K562 (cell line): Measurements from ENCODE around the gene HSPA1L. TPM values are rescaled to one million over a fixed set of nuclear protein-coding genes. Genes with fewer than 3 reads are reported as not detected.
A peak's percentile ranks its signal among the peaks of the same experiment; 100 is the strongest.

Source experiments
- CAMTA2 ChIP-seq: fragments of 250-450 bp; sonication (Bioruptor Pico); conservative IDR thresholded peaks from 2 replicates; pipeline ENCODE4 v1.5.1; 2022
- MAFK ChIP-seq: IDR thresholded peaks from 2 replicates; pipeline ENCODE4 v1.6.1; 2011; ENCODE audit warnings: low read length, improper control_type of control experiment
- SMARCA5 ChIP-seq: fragments of 450-650 bp; IDR thresholded peaks from 2 replicates; pipeline ENCODE4 v1.6.1; 2016
- TBL1XR1 ChIP-seq, 2 experiments: IDR thresholded peaks; 2 replicates each; pipeline ENCODE4 v1.6.1; 2012; ENCODE audit warnings: improper control_type of control experiment in 2 of 2, low read length in 2 of 2, mild to moderate bottlenecking in 1 of 2
- TGIF2 ChIP-seq: sonication (generic); formaldehyde crosslinking; IDR thresholded peaks from 2 replicates; pipeline ENCODE4 v1.8.1; 2022; ENCODE audit warnings: mild to moderate bottlenecking, missing genetic modification reagents, moderate library complexity
- ZBTB17 ChIP-seq: fragments of 450-650 bp; formaldehyde crosslinking; IDR thresholded peaks from 2 replicates; pipeline ENCODE4 v1.4.0; 2020; ENCODE audit warnings: mild to moderate bottlenecking
- polyA plus RNA-seq, 8 experiments: library from polyadenylated mRNA; depleted of rRNA in 4 of 8; stranded (reverse) in 5 of 8; unstranded in 3 of 8; fragments of >200 nt; fragmentation: Nextera tagmentation in 2 of 8; fragmentation: Illumina TruSeq in 1 of 8; extraction: Ambion mirVana in 2 of 8; extraction: Trizol in 1 of 8; gene quantifications; 2 replicates each; pipeline versions ENCODE4 v1.2.1 to v1.2.3, GENCODE V29; 2011 to 2014; ENCODE audit warnings: inconsistent platforms in 1 of 8, missing spikeins in 1 of 8
- total RNA-seq, 7 experiments: library from RNA; depleted of rRNA in 6 of 7; stranded (reverse); fragments of >200 nt in 6 of 7; fragmentation: Illumina TruSeq in 2 of 7; extraction: Trizol in 2 of 7; gene quantifications; 2 replicates each; pipeline versions ENCODE4 v1.2.1 to v1.2.3, GENCODE V29; 2011 to 2021; ENCODE audit warnings: low replicate concordance in 1 of 7
- TF ChIP-seq, protein P1 (sequence below), 2 experiments: fragments of 450-650 bp; IDR thresholded peaks; 2 replicates each; pipeline ENCODE4 v1.6.1; 2018; ENCODE audit warnings: mild to moderate bottlenecking in 2 of 2, low read depth in 1 of 2; ENCODE audit not compliant: partially characterized antibody in 2 of 2
- TF ChIP-seq, protein P2 (sequence below), 2 experiments: fragments of 450-650 bp in 1 of 2; sonication (generic) in 1 of 2; formaldehyde crosslinking in 1 of 2; IDR thresholded peaks; 2 replicates each; pipeline versions ENCODE4 v1.7.1 to v1.9.0; 2016 to 2022; ENCODE audit warnings: inconsistent platforms in 1 of 2, mild to moderate bottlenecking in 1 of 2, missing genetic modification reagents in 1 of 2

HSPA1L gene
- total and polyA plus RNA-seq, 9 of the 15 experiments (the other 6 are each of a cell fraction or from before 2014, with no cell fraction given) = 0.14 to 2.1 (median 1.3) TPM

DNA sequence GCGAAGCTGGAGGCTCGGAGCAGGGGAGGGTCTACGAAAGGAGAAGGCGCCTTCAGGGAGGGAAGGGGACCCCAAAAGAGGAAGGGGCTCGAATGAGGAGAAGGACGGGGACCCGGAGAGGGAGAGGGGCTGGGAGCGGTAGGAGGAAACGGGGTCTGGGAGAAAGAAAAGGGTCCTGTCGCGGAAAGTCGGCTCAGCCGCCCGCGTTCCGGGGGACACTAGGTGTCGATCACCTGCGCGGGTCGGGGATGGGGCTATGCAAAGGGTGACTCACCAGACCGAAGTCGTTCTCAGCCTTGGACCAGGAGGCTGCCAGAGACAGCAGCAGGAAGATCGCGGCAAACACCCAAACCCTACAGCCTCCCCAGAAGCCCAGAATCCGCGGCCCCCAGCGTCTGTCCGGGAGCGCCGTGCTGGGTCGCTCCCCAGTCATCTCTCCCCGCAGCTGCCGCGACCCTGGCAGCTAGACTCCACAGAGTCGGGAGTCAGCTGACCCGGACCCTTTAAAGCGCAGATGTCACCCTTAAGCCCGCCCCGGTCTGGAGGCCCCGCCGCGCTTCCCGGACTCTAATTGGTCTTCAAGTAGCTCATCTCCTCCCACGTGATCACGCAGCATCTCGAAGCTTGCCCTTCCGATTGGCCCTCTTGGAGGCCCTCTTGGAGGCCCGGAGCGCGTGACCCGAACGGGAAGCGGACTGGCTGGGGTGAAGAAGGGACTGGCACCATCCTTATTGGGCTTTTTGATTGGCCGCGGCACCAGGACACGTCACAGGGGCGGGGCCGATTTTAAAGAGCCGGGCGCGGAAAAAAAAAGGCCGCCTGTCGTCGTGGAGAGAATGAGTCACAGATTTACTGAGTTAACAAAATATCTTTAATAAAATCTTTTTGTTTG lies 47.5 kb upstream of the HSPA1L start, which contains the start of gene NEU1 (continued):
- TF ChIP-seq, protein P1, sequence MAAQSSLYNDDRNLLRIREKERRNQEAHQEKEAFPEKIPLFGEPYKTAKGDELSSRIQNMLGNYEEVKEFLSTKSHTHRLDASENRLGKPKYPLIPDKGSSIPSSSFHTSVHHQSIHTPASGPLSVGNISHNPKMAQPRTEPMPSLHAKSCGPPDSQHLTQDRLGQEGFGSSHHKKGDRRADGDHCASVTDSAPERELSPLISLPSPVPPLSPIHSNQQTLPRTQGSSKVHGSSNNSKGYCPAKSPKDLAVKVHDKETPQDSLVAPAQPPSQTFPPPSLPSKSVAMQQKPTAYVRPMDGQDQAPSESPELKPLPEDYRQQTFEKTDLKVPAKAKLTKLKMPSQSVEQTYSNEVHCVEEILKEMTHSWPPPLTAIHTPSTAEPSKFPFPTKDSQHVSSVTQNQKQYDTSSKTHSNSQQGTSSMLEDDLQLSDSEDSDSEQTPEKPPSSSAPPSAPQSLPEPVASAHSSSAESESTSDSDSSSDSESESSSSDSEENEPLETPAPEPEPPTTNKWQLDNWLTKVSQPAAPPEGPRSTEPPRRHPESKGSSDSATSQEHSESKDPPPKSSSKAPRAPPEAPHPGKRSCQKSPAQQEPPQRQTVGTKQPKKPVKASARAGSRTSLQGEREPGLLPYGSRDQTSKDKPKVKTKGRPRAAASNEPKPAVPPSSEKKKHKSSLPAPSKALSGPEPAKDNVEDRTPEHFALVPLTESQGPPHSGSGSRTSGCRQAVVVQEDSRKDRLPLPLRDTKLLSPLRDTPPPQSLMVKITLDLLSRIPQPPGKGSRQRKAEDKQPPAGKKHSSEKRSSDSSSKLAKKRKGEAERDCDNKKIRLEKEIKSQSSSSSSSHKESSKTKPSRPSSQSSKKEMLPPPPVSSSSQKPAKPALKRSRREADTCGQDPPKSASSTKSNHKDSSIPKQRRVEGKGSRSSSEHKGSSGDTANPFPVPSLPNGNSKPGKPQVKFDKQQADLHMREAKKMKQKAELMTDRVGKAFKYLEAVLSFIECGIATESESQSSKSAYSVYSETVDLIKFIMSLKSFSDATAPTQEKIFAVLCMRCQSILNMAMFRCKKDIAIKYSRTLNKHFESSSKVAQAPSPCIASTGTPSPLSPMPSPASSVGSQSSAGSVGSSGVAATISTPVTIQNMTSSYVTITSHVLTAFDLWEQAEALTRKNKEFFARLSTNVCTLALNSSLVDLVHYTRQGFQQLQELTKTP (IDR thresholded peaks at IDR 0.05; ENCODE audit: low read depth in 1 of 2, partially characterized antibody in 2 of 2) = peak in 1 of 2 experiments; percentile 71
- peak; percentile 99 for TF ChIP-seq TGIF2 (CRISPR knock-in tag)
- TF ChIP-seq, protein P2, sequence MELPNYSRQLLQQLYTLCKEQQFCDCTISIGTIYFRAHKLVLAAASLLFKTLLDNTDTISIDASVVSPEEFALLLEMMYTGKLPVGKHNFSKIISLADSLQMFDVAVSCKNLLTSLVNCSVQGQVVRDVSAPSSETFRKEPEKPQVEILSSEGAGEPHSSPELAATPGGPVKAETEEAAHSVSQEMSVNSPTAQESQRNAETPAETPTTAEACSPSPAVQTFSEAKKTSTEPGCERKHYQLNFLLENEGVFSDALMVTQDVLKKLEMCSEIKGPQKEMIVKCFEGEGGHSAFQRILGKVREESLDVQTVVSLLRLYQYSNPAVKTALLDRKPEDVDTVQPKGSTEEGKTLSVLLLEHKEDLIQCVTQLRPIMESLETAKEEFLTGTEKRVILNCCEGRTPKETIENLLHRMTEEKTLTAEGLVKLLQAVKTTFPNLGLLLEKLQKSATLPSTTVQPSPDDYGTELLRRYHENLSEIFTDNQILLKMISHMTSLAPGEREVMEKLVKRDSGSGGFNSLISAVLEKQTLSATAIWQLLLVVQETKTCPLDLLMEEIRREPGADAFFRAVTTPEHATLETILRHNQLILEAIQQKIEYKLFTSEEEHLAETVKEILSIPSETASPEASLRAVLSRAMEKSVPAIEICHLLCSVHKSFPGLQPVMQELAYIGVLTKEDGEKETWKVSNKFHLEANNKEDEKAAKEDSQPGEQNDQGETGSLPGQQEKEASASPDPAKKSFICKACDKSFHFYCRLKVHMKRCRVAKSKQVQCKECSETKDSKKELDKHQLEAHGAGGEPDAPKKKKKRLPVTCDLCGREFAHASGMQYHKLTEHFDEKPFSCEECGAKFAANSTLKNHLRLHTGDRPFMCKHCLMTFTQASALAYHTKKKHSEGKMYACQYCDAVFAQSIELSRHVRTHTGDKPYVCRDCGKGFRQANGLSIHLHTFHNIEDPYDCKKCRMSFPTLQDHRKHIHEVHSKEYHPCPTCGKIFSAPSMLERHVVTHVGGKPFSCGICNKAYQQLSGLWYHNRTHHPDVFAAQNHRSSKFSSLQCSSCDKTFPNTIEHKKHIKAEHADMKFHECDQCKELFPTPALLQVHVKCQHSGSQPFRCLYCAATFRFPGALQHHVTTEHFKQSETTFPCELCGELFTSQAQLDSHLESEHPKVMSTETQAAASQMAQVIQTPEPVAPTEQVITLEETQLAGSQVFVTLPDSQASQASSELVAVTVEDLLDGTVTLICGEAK (IDR thresholded peaks at IDR 0.05) = peak; percentile 54
- TF ChIP-seq, protein P2 (CRISPR knock-in tag; IDR thresholded peaks at IDR 0.05) = no peak
- peak; percentile 72 to 78; a peak in 3 of 4 replicates for TF ChIP-seq TBL1XR1 (IDR thresholded peaks at IDR 0.05; ENCODE audit: low read length in 2 of 2)
- peak; percentile 71; the same call in 1 of the 2 replicates for TF ChIP-seq SMARCA5
- TF ChIP-seq MAFK = peak; percentile 26
- TF ChIP-seq ZBTB17 (CRISPR knock-in tag) = peak; percentile 80
- no peak for TF ChIP-seq CAMTA2
